HEK293T (cell line): Measurements from ENCODE around the gene CCDC38.

Experiments
- ARNT ChIP-seq: fragments of 450-650 bp; IDR thresholded peaks from 2 replicates; pipeline ENCODE4 v1.6.1; 2017; ENCODE audit warnings: mild to moderate bottlenecking
- HDGF ChIP-seq: fragments of 450-650 bp; IDR thresholded peaks from 2 replicates; pipeline ENCODE4 v1.6.1; 2017; ENCODE audit warnings: antibody characterized with exemption, borderline replicate concordance
- LEF1 ChIP-seq: fragments of 450-650 bp; IDR thresholded peaks from 2 replicates; pipeline ENCODE4 v1.6.1; 2017; ENCODE audit warnings: mild to moderate bottlenecking, borderline replicate concordance
- SUZ12 ChIP-seq: fragments of 450-650 bp; IDR thresholded peaks from 2 replicates; pipeline ENCODE4 v1.6.1; 2016; ENCODE audit warnings: mild to moderate bottlenecking

GRCh38 chr12:95859344-95859816 is 83.0 kb downstream of the CCDC38 start:
- TF ChIP-seq HDGF (no peak), LEF1 (no peak), SUZ12 (no peak), ARNT (no peak)
